Psoas muscle (tissue), 8 donors: ENCODE results near the gene ENPEP. TPM values are rescaled to one million over a fixed set of nuclear protein-coding genes. Genes with fewer than 3 reads are reported as not detected.
A peak's percentile ranks its signal among the peaks of the same experiment; 100 is the strongest.
"Not testable (repeated sequence)": the region's sequence is repeated elsewhere in the genome, so short reads cannot be mapped to it uniquely, and the experiment has no call there.

Experiments used
- ATAC-seq, 4 donors: fragments of 200-7000 bp; cut with Tn5 transposase; one replicate each; pipeline ENCODE4 v1.9.1; 2020; ENCODE audit warnings: moderate library complexity in 3 of 4, mild to moderate bottlenecking in 2 of 4
- DNase-seq, 2 donors: peaks; one replicate each; pipeline ENCODE4 v3.0.0-alpha.2; 2020
- H3K27ac ChIP-seq: fragments of 200-600 bp; one replicate; pipeline ENCODE4 v1.8.0; 2022
- H3K27me3 ChIP-seq, 3 donors: fragments of 200-600 bp in 1 of 3; one replicate each; pipeline versions ENCODE4 v1.6.1 to v1.8.0; 2013 to 2022; ENCODE audit warnings: low read length in 2 of 3, mild to moderate bottlenecking in 2 of 3, moderate library complexity in 1 of 3; ENCODE audit not compliant: insufficient read depth in 3 of 3
- H3K36me3 ChIP-seq, 2 donors: fragments of 200-600 bp in 1 of 2; one replicate each; pipeline versions ENCODE4 v1.6.1 to v1.8.0; 2013 to 2022; ENCODE audit warnings: low read depth in 1 of 2, mild to moderate bottlenecking in 1 of 2, moderate library complexity in 1 of 2; ENCODE audit not compliant: insufficient read depth in 1 of 2
- H3K4me1 ChIP-seq: fragments of 200-600 bp; one replicate; pipeline ENCODE4 v1.8.0; 2022
- H3K4me3 ChIP-seq: fragments of 200-600 bp; one replicate; pipeline ENCODE4 v1.8.0; 2022; ENCODE audit warnings: mild to moderate bottlenecking
- H3K9me3 ChIP-seq: fragments of 200-600 bp; one replicate; pipeline ENCODE4 v1.8.0; 2022
- CTCF ChIP-seq: fragments of 200-600 bp; IDR thresholded peaks from one replicate; pipeline ENCODE4 v1.8.0; 2022; ENCODE audit warnings: antibody characterized with exemption
- WGBS, 3 donors: extraction: QIAGEN DNeasy Blood & Tissue Kit; methylation state at CpG; one replicate each; pipeline versions ENCODE4 v1.1.6 to v1.1.7; 2013; 5-methylcytosine and 5-hydroxymethylcytosine counted together
- intact Hi-C, 2 donors: fragments of 100-400 bp; cut with DNase I; formaldehyde crosslinking; loops; one replicate each; pipeline versions ENCODE4 v1.11.0 to v1.14.2; 2022
- polyA plus RNA-seq, 3 donors: library from polyadenylated mRNA; stranded (reverse); fragments of 200-250 nt; gene quantifications; one replicate each; pipeline ENCODE4 v1.2.3, GENCODE V29; 2013
- total RNA-seq, 4 donors: library from RNA; stranded (reverse); fragmentation: NEBNext Ultra II Directional in 2 of 4; extraction: Animal tissue kit (Norgen Biotek cat#: 25700) in 2 of 4; gene quantifications; one replicate each; pipeline versions ENCODE4 v1.2.1 to v1.2.4, GENCODE V29; 2021 to 2023
- donor health status: healthy with polysubstance abuse.
- donor health status: DM: no; HTN: no; CAD: no; lungs with moderate emphysema.
- donor health status: Bipolar disorder and iron deficiency.
- donor health status: healthy.
- donor health status: DM: yes; HTN: yes; CAD: no.
- donor health status: DM: no; HTN: no; CAD: no.
- donor health status: DM: no; HTN: no; CAD: no.
- donor health status: DM: yes; HTN: yes; CAD: no.

The ENPEP gene
- total and polyA plus RNA-seq, 7 donors, result 0.75 to 4.3 (median 1.4) TPM

- DNase-seq, result no peak
- intact Hi-C loops, result no loop called here
- Histone ChIP-seq H3K4me3 (no peak overlapping the region), H3K4me1 (peaks cover 4% of the 10 kb centered on the region), H3K27me3 (no peaks in the 10 kb centered on the region), H3K27ac (peak overlapping the region; percentile 55), H3K36me3 (no peaks in the 10 kb centered on the region), H3K9me3 (no peaks in the 10 kb centered on the region)
- WGBS, 3 donors, result 85 to 97% (median 91%) methylated on average over 1 of the region's 1 CpG
- peak; percentile 73 to 82 (median 78) for ATAC-seq
- TF ChIP-seq CTCF, result no peak
These were observed 74.3 kb downstream of the ENPEP start for GRCh38 chr4:110550260-110550659.

- no peak overlapping the region for H3K4me3 ChIP-seq
These were observed 77.2 kb downstream of the ENPEP start for GRCh38 chr4:110553197-110553596.

GRCh38 chr4:110567214-110567613, 91.3 kb downstream of the ENPEP start:
- ATAC-seq, result no peak
- H3K27me3 ChIP-seq, result no peaks in the 10 kb centered on the region
- intact Hi-C loops, result no loop called here
- no peak overlapping the region for H3K4me3 ChIP-seq
- no peaks in the 10 kb centered on the region for H3K9me3 ChIP-seq
- 88 to 92% (median 88%) methylated on average over 6 of the region's 6 CpGs for WGBS, 3 donors
- H3K36me3 ChIP-seq, result no peaks in the 10 kb centered on the region
- no peak for TF ChIP-seq CTCF
- H3K4me1 ChIP-seq, result no peaks in the 10 kb centered on the region
- no peak for DNase-seq
- H3K27ac ChIP-seq, result no peak overlapping the region

More at GRCh38 chr4:110553197-110553596, 77.2 kb downstream of the ENPEP start:
- H3K27me3 ChIP-seq, result no peaks in the 10 kb centered on the region
- peak in 2 of 4 donors; percentile 40 to 60 for ATAC-seq
- H3K9me3 ChIP-seq, result no peaks in the 10 kb centered on the region
- peaks cover 0 to 3% of the 10 kb centered on the region in 2 donors for H3K36me3 ChIP-seq
- DNase-seq, result no peak
- intact Hi-C loops, result no loop called here
- no peak for TF ChIP-seq CTCF
- H3K4me1 ChIP-seq, result peaks cover 4% of the 10 kb centered on the region
- 22 to 32% (median 26%) methylated on average over 2 of the region's 2 CpGs for WGBS, 3 donors
- no peak overlapping the region for H3K27ac ChIP-seq

- not testable (repeated sequence) for H3K4me3 ChIP-seq
- WGBS, 3 donors, result 95 to 96% (median 96%) methylated on average over 2 of the region's 2 CpGs
These were observed 100.7 kb downstream of the ENPEP start for GRCh38 chr4:110576696-110577095.

GRCh38 chr4:110586131-110586850, 110.3 kb downstream of the ENPEP start:
- intact Hi-C loops, result loop anchor here in 1 of 2 donors (5.0 kb wide), 1 partner anchor 44 kb away; no protein-coding TSS in a partner anchor
- H3K4me1 ChIP-seq, result no peaks in the 10 kb centered on the region
- peak; percentile 59 for TF ChIP-seq CTCF
- peak overlapping the region; percentile 60 for H3K4me3 ChIP-seq
- ATAC-seq (peak; percentile 40 to 90 (median 72)), DNase-seq (no peak)
- H3K27me3 ChIP-seq, result no peaks in the 10 kb centered on the region
- 16 to 21% (median 17%) methylated on average over 7 of the region's 7 CpGs for WGBS, 3 donors
- no peaks in the 10 kb centered on the region for H3K9me3 ChIP-seq
- no peak overlapping the region for H3K27ac ChIP-seq
- H3K36me3 ChIP-seq, result no peaks in the 10 kb centered on the region

More at GRCh38 chr4:110576696-110577095, 100.7 kb downstream of the ENPEP start:
- H3K9me3 ChIP-seq, intact Hi-C loops, H3K4me1 ChIP-seq, DNase-seq, ATAC-seq, H3K27ac ChIP-seq, H3K27me3 ChIP-seq, H3K36me3 ChIP-seq: not testable (repeated sequence)
